GM18499 (cell line): Measurements from ENCODE around the gene CFAP43.
"Not testable (repeated sequence)": the region's sequence is repeated elsewhere in the genome, so short reads cannot be mapped to it uniquely, and the experiment has no call there.

Experiments used
- ATAC-seq: cut with Tn5 transposase; IDR thresholded peaks from one replicate; pipeline ENCODE4 v1.9.1; 2021; ENCODE audit warnings: moderate number of reproducible peaks; ENCODE audit not compliant: insufficient read depth, unreplicated experiment

CFAP43 gene

DNA sequence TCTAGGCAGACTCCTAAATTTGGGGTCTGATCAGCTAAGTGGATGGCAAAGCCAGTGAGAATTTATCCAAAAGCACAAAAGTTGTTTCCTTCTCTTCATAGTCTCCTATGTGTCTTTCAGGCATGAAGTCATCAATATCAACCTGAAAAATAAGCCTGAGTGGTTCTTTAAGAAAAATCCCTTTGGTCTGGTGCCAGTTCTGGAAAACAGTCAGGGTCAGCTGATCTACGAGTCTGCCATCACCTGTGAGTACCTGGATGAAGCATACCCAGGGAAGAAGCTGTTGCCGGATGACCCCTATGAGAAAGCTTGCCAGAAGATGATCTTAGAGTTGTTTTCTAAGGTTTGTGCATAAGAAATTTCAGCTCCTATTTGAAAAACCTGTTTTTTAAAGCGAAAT is 27.3 kb upstream of the CFAP43 start:
- ATAC-seq = no peak

DNA sequence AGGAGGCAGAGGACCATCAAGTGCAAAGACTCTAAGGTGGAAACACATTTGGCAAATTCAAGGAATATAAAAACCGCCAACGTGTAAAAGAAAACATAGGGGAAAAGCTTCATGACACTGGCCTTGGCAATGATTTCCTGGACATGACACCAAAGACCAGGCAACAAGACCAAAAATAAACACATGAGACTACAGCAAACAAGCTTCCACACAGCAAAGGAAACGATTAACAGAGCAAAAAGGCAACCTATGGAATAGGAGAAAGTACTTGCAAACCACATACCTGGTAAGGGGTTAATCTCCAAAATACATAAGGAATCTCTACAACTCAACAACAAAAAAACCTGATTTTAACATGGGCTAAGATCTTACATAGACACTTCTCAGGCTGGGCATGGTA is 26.0 kb upstream of the CFAP43 start:
- no peak for ATAC-seq

- no peak for ATAC-seq
Observed at GRCh38 chr10:104257235-104257634, 25.1 kb upstream of the CFAP43 start.

GRCh38 chr10:104256335-104256961 is 24.3 kb upstream of the CFAP43 start:
- ATAC-seq = no peak

DNA sequence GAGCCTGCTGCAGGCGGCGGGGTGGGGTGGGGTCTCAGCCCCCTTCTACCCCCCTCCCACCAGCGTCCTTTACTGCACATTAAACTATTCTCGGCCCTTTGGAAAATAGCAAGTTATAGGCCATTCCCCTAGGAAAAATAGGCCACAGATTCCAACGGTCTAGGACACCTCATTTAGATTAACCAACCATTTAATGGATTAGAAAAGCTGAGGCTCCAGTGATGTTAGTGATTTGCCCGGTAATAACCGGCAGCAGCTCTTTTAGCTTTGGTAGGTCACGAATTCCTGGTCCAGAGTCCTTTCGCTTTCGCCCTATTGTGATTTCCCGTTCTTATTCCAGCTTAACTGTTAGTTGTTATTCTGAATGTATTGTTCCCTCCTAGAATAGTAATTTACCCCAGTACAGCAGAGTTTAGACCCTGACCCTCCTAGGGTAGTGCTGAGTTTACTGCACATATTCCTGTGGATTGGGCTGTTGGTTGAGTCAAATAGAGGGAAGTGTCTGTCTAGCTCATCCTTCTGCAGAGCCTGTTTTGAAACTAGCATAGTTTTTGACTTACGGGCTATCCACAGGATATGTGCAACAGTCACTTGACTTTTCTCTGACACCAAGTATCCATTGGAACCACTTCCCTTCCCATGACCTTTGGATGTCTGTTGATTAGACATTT is 23.3 kb upstream of the CFAP43 start:
- no peak for ATAC-seq

DNA sequence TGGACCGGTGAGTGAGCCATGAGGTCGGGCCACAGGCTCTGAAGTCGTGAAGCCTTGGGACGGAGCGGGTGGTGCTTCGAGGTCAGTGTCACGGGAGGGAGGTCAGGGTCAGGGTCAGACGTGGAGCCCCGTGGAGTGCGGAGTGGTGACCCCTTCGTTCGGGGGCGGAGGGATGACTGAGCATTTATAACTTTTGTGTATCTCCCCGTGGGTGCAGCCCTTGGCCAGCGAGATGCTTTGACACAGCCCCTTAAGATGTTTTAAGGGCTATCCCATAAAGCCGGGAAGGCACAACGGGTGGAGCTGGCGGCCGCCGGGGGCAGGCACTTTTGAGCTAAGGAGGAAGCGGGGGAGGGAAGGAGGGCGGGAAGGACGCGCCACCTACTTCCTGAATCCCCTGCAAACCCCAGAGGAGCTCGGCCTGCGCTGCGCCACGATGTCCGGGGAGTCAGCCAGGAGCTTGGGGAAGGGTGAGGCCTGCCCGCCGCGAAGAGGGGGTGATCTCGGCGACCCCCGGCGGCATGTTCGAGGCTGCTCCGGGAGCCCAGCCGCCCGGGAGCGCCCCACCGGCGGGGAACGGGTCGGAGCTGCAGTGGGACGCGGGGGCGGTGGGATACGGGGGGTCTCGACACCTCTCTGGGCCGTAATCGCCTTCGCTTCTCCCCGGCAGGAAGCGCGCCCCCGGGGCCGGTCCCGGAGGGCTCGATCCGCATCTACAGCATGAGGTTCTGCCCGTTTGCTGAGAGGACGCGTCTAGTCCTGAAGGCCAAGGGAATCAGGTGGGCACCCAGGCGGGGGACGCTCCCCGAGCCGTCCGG is 22.5 kb upstream of the CFAP43 start, which contains the start of gene GSTO1:
TSS of gene GSTO1 (plus strand) at position 400 of the 818 bp plus-strand sequence. CDS start at position 437, 37 bp downstream.
- no peak for ATAC-seq

GRCh38 chr10:104253606-104254410 is 21.6 kb upstream of the CFAP43 start:
- ATAC-seq = no peak

- no peak for ATAC-seq
Observed at GRCh38 chr10:104253106-104253505, 20.9 kb upstream of the CFAP43 start.

DNA sequence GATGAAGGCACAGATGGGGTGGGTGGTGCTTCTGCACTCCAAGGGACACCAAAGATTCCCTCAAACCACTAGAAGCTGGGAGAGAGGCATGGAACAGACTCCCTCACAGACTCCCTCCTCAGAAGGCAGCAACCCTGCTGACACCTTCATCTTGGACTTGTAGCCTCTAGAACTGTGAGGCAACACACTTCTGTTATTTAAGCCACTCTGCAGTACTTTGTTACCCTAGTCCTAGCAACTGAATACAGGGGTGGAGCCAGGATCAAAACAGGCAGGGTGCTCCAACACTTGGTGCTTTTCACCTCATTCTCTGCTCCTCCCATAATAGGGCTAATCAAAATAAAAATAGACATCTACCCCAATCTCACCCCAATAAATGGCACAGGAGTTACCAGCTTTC is 20.2 kb upstream of the CFAP43 start:
- ATAC-seq = no peak

GRCh38 chr10:104251443-104251842 is 19.3 kb upstream of the CFAP43 start:
- ATAC-seq = no peak

DNA sequence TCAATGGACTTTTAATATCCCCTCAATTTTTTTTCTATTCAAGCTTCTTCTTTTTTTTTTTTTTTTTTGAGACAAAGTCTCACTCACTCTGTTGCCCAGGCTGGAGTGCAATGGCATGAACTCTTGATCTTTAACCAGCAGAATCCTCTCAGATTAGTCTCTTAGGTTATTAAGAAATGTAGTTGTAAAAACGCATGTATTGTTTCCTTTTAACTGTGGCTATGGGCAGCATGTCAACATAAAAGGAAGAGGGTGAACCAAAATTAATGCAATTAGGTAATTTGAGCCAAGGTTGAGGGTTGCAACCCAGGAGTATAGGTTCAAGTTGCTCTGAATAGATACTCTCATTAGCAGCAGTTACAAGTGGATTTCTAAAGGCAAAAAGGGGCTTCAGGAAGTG is 18.2 kb upstream of the CFAP43 start:
- no peak for ATAC-seq

GRCh38 chr10:104248931-104249330 is 16.8 kb upstream of the CFAP43 start:
- ATAC-seq = not testable (repeated sequence)

DNA sequence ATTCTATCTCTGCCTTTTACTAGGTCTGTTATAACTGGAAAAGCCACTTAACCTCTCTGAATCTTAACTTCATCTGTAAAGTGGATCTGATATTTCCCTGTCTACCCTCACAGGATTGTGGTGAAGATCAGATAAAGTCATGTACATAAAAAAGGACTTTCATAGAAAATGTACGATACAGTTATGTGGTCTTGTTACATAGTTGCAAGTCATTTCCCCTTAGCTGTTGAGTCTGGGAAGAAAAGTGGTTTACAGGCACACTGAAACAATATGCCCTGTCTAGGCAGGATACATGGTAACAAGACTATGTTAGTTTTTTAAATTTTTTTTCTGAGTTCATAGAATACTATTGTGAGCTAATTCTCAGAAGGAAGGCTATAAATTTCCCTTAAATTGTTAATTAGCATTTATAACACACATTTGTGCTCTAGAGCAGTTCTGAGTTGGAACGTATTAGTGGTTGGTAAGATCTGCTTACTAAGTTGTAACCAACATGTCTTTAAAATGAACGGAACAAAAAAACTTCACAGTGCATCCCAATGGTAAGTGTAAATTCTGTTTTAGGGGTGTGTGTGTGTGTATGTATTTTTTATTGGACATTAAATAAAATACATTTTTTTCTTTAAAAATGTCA is 15.5 kb upstream of the CFAP43 start:
- ATAC-seq = no peak

DNA sequence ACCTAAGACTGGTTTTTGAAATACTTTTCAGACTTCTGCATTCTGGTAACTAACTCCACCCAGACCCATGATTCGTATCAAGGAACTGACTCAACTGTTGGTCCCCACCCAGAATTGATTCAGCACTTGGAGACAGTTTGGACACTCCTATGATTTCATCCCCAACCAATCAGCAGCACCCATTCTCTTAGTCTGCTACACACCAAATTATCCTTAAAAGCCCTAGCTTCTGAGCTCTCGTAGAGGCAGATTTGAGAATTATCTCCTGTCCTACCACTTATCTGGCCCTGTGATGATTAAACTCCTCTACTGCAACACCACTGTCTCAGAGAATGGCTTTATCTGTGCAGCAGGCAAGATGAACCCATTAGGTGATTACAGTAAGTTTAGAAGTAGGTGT is 14.8 kb upstream of the CFAP43 start:
- ATAC-seq = no peak

- no peak for ATAC-seq
Observed at GRCh38 chr10:104245066-104245632, 13.0 kb upstream of the CFAP43 start.

DNA sequence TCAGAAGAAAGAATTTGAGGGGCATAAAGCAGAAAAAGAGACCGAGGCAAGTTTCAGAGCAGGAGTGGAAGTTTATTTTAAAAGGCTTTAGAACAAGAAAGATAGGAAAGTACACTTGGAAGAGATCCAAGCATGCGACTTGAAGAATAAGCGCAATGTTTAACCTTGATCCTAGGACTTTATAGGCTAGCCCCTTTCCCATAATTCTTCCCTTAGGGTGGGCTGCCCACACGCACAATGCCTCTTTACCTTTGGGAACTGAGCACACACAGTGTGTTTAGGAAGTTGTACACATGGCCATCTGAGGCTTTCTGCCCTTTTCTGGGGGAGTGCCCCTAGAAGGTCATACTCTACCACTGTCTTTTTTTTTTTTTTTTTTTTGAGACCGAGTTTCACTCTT is 11.3 kb upstream of the CFAP43 start:
- no peak for ATAC-seq

DNA sequence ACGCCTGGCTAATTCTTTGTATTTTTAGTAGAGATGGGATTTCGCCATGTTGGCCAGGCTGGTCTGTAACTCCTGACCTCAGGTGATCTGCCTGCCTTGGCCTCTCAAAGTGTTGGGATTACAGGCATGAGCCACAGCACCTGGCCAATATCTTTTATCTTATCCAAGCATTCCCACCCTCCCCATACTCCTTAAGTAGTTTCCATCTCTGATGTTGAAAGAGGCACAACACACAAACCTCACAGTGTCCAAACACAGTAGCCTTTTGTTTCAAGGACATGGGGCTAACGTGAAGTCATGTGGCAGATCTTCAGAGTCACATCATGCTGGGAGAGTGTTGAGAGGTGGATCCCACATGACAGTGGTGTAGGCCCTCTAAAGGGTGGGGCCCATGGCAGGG is 10.8 kb upstream of the CFAP43 start:
- not testable (repeated sequence) for ATAC-seq

DNA sequence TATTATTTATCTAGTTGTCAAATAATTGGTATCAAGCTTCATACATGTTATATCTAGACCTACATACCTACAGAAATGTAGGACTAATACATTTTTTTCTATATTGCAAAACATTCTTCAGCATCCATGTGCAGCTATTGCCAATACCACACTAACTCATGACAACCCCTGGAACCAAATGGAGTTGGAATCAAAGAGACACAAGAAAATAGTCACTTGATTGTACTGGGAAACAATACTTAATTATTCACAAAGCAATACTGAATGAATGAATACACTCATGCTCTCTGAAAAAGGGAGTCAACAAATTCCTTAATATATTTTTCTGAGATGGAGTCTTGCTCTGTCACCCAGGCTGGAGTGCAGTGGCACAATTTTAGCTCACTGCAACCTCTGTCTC is 10.4 kb upstream of the CFAP43 start:
- ATAC-seq = no peak

- ATAC-seq = no peak
Observed at GRCh38 chr10:104240078-104240477, 7.9 kb upstream of the CFAP43 start.

GRCh38 chr10:104235801-104236200 is 3.6 kb upstream of the CFAP43 start:
- no peak for ATAC-seq
